K562 (cell line): ENCODE results near the gene MLC1. TPM values are rescaled to one million over a fixed set of nuclear protein-coding genes. Genes with fewer than 3 reads are reported as not detected.

ENCODE experiments used
- ATF3 ChIP-seq, 2 experiments: fragments of 450-650 bp in 1 of 2; sonication (generic) in 1 of 2; formaldehyde crosslinking in 1 of 2; IDR thresholded peaks in 1 of 2; conservative IDR thresholded peaks in 1 of 2; 2 replicates each; pipeline versions ENCODE4 v1.6.1 to v1.8.1; 2016 to 2023; ENCODE audit warnings: mild to moderate bottlenecking in 2 of 2, moderate library complexity in 2 of 2, inconsistent platforms in 1 of 2, missing genetic modification reagents in 1 of 2
- DNMT1 ChIP-seq: fragments of 450-650 bp; IDR thresholded peaks from 2 replicates; pipeline ENCODE4 v1.6.1; 2016; ENCODE audit warnings: antibody characterized with exemption, mild to moderate bottlenecking
- GATAD2B ChIP-seq: fragments of 450-650 bp; IDR thresholded peaks from 2 replicates; pipeline ENCODE4 v1.6.1; 2017; ENCODE audit warnings: mild to moderate bottlenecking, borderline replicate concordance
- HCFC1 ChIP-seq: IDR thresholded peaks from 2 replicates; pipeline ENCODE4 v1.6.1; 2012; ENCODE audit warnings: low read depth, low read length, improper control_type of control experiment
- ID3 ChIP-seq, 2 experiments: fragments of 250-450 bp in 1 of 2; fragments of 450-650 bp in 1 of 2; sonication (Bioruptor Pico) in 1 of 2; IDR thresholded peaks; 2 replicates each; pipeline versions ENCODE4 v1.6.1 to v1.8.0; 2016 to 2021; ENCODE audit warnings: mild to moderate bottlenecking in 2 of 2, moderate library complexity in 2 of 2, missing compliant biosample characterization in 1 of 2, missing genetic modification characterization in 1 of 2
- NR2C2 ChIP-seq, 2 experiments: fragments of 200-800 bp in 1 of 2; sonication (Bioruptor generic) in 1 of 2; sonication (generic) in 1 of 2; formaldehyde crosslinking in 1 of 2; IDR thresholded peaks; 2 replicates each; pipeline versions ENCODE4 v1.6.1 to v1.8.0; 2016 to 2022; ENCODE audit warnings: mild to moderate bottlenecking in 1 of 2, missing compliant biosample characterization in 1 of 2, missing genetic modification characterization in 1 of 2, missing genetic modification reagents in 1 of 2
- POLR2H ChIP-seq: IDR thresholded peaks from 2 replicates; pipeline ENCODE4 v1.6.1; 2016; ENCODE audit warnings: missing genetic modification characterization, low read depth, mild to moderate bottlenecking, control low read depth, missing compliant biosample characterization, moderate library complexity
- RBM14 ChIP-seq: fragments of 200-400 bp; formaldehyde crosslinking; IDR thresholded peaks from 2 replicates; pipeline ENCODE4 v1.6.1; 2018; ENCODE audit warnings: low read depth, mild to moderate bottlenecking, low read length, moderate library complexity, borderline replicate concordance; ENCODE audit not compliant: insufficient read depth
- RBM34 ChIP-seq: fragments of 200-400 bp; formaldehyde crosslinking; IDR thresholded peaks from 2 replicates; pipeline ENCODE4 v1.6.1; 2018; ENCODE audit warnings: low read length, borderline replicate concordance; ENCODE audit not compliant: insufficient read depth
- REST ChIP-seq, 2 experiments: fragments of 450-650 bp; formaldehyde crosslinking in 1 of 2; IDR thresholded peaks; 2 replicates each; pipeline versions ENCODE4 v1.4.0 to v1.6.1; 2014 to 2020; ENCODE audit warnings: mild to moderate bottlenecking in 2 of 2, borderline replicate concordance in 1 of 2, low read depth in 1 of 2
- SMAD4 ChIP-seq: fragments of 250-450 bp; sonication (Bioruptor Pico); conservative IDR thresholded peaks from 2 replicates; pipeline ENCODE4 v1.8.0; 2021; ENCODE audit warnings: inconsistent platforms, mild to moderate bottlenecking, moderate library complexity
- ZBTB12 ChIP-seq: fragments of 250-450 bp; sonication (Bioruptor Pico); IDR thresholded peaks from 2 replicates; pipeline ENCODE4 v1.4.0; 2020
- ZC3H4 ChIP-seq: sonication (generic); formaldehyde crosslinking; IDR thresholded peaks from 2 replicates; pipeline ENCODE4 v1.9.0; 2021; ENCODE audit warnings: missing genetic modification reagents, borderline replicate concordance
- polyA plus RNA-seq, 8 experiments: library from polyadenylated mRNA; depleted of rRNA in 4 of 8; stranded (reverse) in 5 of 8; unstranded in 3 of 8; fragments of >200 nt; fragmentation: Nextera tagmentation in 2 of 8; fragmentation: Illumina TruSeq in 1 of 8; extraction: Ambion mirVana in 2 of 8; extraction: Trizol in 1 of 8; gene quantifications; 2 replicates each; pipeline versions ENCODE4 v1.2.1 to v1.2.3, GENCODE V29; 2011 to 2014; ENCODE audit warnings: inconsistent platforms in 1 of 8, missing spikeins in 1 of 8
- total RNA-seq, 7 experiments: library from RNA; depleted of rRNA in 6 of 7; stranded (reverse); fragments of >200 nt in 6 of 7; fragmentation: Illumina TruSeq in 2 of 7; extraction: Trizol in 2 of 7; gene quantifications; 2 replicates each; pipeline versions ENCODE4 v1.2.1 to v1.2.3, GENCODE V29; 2011 to 2021; ENCODE audit warnings: low replicate concordance in 1 of 7

Gene MLC1
- total and polyA plus RNA-seq, 9 of the 15 experiments (the other 6 are each of a cell fraction or from before 2014, with no cell fraction given): 0.06 to 0.98 (median 0.39) TPM

GRCh38 chr22:50117168-50117762 lies 32.0 kb upstream of the MLC1 start (continued):
- TF ChIP-seq ATF3 (IDR thresholded peaks at IDR 0.05) (no peak), ATF3 (CRISPR knock-in tag; conservative IDR thresholded peaks at IDR 0.05) (no peak), NR2C2 (CRISPR knock-in tag; IDR thresholded peaks at IDR 0.05) (no peak), NR2C2 (tag; IDR thresholded peaks at IDR 0.05) (no peak), REST (IDR thresholded peaks at IDR 0.05; ENCODE audit: borderline replicate concordance) (no peak), REST (CRISPR knock-in tag; IDR thresholded peaks at IDR 0.05; ENCODE audit: low read depth) (no peak), SMAD4 (CRISPR knock-in tag) (0 out of 2 replicates have a peak, but pooled peaks have one; percentile 24), RBM14 (no peak), DNMT1 (no peak), ID3 (CRISPR knock-in tag; IDR thresholded peaks at IDR 0.05) (no peak), ID3 (tag; IDR thresholded peaks at IDR 0.05) (no peak), RBM34 (no peak), GATAD2B (no peak), ZC3H4 (CRISPR knock-in tag) (no peak), HCFC1 (no peak), POLR2H (tag) (no peak), ZBTB12 (CRISPR knock-in tag) (no peak)
